Adrenal gland (tissue), 12 donors: ENCODE data around the gene SPCS3. TPM values are rescaled to one million over a fixed set of nuclear protein-coding genes. Genes with fewer than 3 reads are reported as not detected.

ENCODE experiments used
- DNase-seq, 7 donors: peaks; one replicate each; pipeline ENCODE4 v3.0.0-alpha.2; 2019 to 2020
- H3K27ac ChIP-seq, 5 donors: fragments of 200-600 bp; sonication (generic) in 4 of 5; 1 replicate in 3 of 5; 2 replicates in 2 of 5; pipeline versions ENCODE4 v1.5.1 to v1.8.0; 2016 to 2020; ENCODE audit warnings: mild to moderate bottlenecking in 1 of 5
- H3K27me3 ChIP-seq: fragments of 200-600 bp; 2 replicates; pipeline ENCODE4 v1.8.0; 2021
- H3K36me3 ChIP-seq, 2 donors: fragments of 200-600 bp; replicated peaks in 1 of 2; 1 replicate in 1 of 2; 2 replicates in 1 of 2; pipeline versions ENCODE4 v1.5.1 to v1.8.0; 2018 to 2022
- H3K4me1 ChIP-seq, 2 donors: fragments of 200-600 bp; replicated peaks in 1 of 2; 1 replicate in 1 of 2; 2 replicates in 1 of 2; pipeline versions ENCODE4 v1.5.1 to v1.8.0; 2018 to 2021
- H3K4me3 ChIP-seq, 4 donors: fragments of 200-600 bp; sonication (generic) in 3 of 4; one replicate each; pipeline ENCODE4 v1.5.1; 2016 to 2018
- H3K9me3 ChIP-seq, 3 donors: fragments of 200-600 bp; sonication (generic) in 1 of 3; replicated peaks in 1 of 3; 1 replicate in 2 of 3; 2 replicates in 1 of 3; pipeline versions ENCODE4 v1.5.1 to v1.8.0; 2016 to 2021
- CTCF ChIP-seq, 6 experiments: fragments of 450-650 bp in 4 of 6; fragments of 200-600 bp in 2 of 6; sonication (generic) in 1 of 6; IDR thresholded peaks; 1 replicate in 5 of 6; 2 replicates in 1 of 6; pipeline versions ENCODE4 v1.5.1 to v1.8.0; 2016 to 2021; ENCODE audit warnings: antibody characterized with exemption in 6 of 6, mild to moderate bottlenecking in 2 of 6, moderate library complexity in 1 of 6
- POLR2A ChIP-seq, 2 donors: fragments of 450-650 bp; IDR thresholded peaks; one replicate each; pipeline ENCODE4 v1.6.1; 2017; ENCODE audit warnings: antibody characterized with exemption in 2 of 2, mild to moderate bottlenecking in 2 of 2, moderate library complexity in 1 of 2
- WGBS, 4 donors: extraction: QIAGEN DNeasy Blood & Tissue Kit in 2 of 4; methylation state at CpG; one replicate each; pipeline versions ENCODE4 v1.1.5 to v1.1.7; 2013 to 2017; 5-methylcytosine and 5-hydroxymethylcytosine counted together
- intact Hi-C, 2 donors: fragments of 100-400 bp; cut with DNase I; formaldehyde crosslinking; loops; one replicate each; pipeline versions ENCODE4 v1.14.1 to v1.15.0; 2022 to 2023
- polyA plus RNA-seq, 3 donors: library from polyadenylated mRNA; stranded (reverse); fragments of 200-250 nt in 2 of 3; fragments of 350-450 nt in 1 of 3; fragmentation: Illumina TruSeq in 1 of 3; extraction: RNeasy Lipid Tissue Mini Kit (QIAGEN cat#74804) in 1 of 3; gene quantifications; one replicate each; pipeline ENCODE4 v1.2.3, GENCODE V29; 2013 to 2014
- total RNA-seq, 9 donors: library from RNA; depleted of rRNA in 4 of 9; stranded (reverse); fragments of >200 nt in 4 of 9; fragments of 120-200 nt in 1 of 9; fragmentation: NEBNext Ultra II Directional in 1 of 9; extraction: Animal tissue kit (Norgen Biotek cat#: 25700) in 1 of 9; gene quantifications; one replicate each; pipeline versions ENCODE4 v1.1.0 to v1.2.4, GENCODE V29; 2013 to 2023
- donor health status: healthy with polysubstance abuse.
- donor health status: Bipolar disorder and iron deficiency.
- donor health status: DM: yes; HTN: yes; CAD: no.
- donor health status: DM: no; HTN: no; CAD: no.
- donor health status: DM: no; HTN: no; CAD: no.
- donor health status: DM: yes; HTN: yes; CAD: no.

SPCS3 gene
- total and polyA plus RNA-seq, 12 donors, result 8.4 to 144 (median 49.1) TPM

DNA sequence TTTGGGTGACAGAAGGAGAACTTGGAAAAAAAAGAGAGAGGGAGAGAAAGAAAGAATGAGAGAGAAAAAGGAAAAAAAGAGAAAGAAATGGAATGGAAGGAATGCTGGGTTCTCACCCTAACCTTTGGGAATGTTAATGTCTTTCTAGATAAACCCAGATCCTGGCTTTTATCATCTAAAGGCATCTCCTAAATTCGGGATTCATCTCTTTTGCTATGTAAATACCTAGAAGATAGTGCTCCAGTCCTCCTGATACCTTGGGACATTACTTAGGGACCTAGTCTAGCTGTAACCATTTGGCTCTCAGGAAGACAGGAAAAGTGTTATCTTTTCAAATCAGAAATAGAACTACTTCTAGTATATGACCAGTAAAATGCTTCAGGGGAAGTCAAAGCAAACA lies 15.8 kb upstream of the SPCS3 start:
- H3K4me3 ChIP-seq, result no peak overlapping the region
- H3K4me1 ChIP-seq, result no peaks in the 10 kb centered on the region
- DNase-seq, result no peak
- no peaks in the 10 kb centered on the region for H3K36me3 ChIP-seq
- WGBS, 4 donors, result 0 to 21% (median 14%) methylated on average over 1 of the region's 1 CpG
- intact Hi-C loops, result no loop called here
- no peaks in the 10 kb centered on the region for H3K9me3 ChIP-seq
- H3K27ac ChIP-seq, result no peak overlapping the region
- peaks cover 5% of the 10 kb centered on the region for H3K27me3 ChIP-seq
- no peak for TF ChIP-seq POLR2A (IDR thresholded peaks at IDR 0.05)
- TF ChIP-seq CTCF (IDR thresholded peaks at IDR 0.05), result no peak

DNA sequence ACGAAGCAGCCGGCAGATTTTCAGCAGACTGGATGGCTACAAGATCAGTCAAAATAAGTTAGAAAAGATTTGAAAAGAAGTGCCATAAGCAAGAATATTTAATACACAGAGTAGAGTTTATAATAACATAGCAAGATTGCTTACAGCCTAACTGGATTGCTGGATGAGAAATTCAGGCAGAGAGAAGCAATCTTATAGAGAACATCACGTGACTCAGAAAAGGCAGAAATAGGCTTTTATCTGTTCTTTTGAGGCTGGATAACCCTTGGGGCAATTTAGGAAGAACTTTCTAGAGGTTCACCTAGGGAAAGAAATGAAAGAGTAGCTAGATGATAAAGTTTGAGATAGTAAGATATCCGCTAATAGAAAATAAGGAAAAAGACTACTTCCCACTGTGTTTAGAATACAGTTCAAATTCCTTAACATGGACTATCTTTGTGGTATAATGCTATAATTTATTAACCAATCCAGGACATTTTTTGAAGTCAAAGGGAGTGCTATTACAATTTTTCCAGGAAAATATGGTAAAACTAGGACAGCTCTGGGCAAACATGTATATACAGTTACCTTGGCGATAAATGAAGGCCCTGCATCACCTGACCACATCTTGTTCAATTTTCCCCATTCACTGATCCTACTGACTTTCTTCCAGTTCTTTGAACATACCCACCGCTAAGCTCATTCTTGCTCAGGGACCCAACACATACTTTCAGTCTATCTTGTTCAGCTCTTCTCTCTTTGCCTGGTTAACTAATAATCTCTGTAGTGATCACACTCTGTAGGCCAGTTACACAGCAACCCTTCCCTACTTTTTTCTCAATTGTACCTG lies 12.7 kb upstream of the SPCS3 start:
- WGBS, 4 donors, result 69 to 76% (median 75%) methylated on average over 6 of the region's 6 CpGs
- intact Hi-C loops, result no loop called here
- H3K36me3 ChIP-seq, result no peaks in the 10 kb centered on the region
- H3K4me1 ChIP-seq, result no peaks in the 10 kb centered on the region
- TF ChIP-seq CTCF (IDR thresholded peaks at IDR 0.05) (no peak), POLR2A (IDR thresholded peaks at IDR 0.05) (no peak)
- no peak overlapping the region for H3K4me3 ChIP-seq
- H3K9me3 ChIP-seq, result no peaks in the 10 kb centered on the region
- H3K27me3 ChIP-seq, result peaks cover 5% of the 10 kb centered on the region
- peak in 1 of 7 donors; percentile 4 for DNase-seq
- no peak overlapping the region for H3K27ac ChIP-seq

- H3K27ac ChIP-seq, result no peak overlapping the region
- DNase-seq, result no peak
- intact Hi-C loops, result no loop called here
- TF ChIP-seq POLR2A (IDR thresholded peaks at IDR 0.05), result no peak
- no peak for TF ChIP-seq CTCF (IDR thresholded peaks at IDR 0.05)
- H3K36me3 ChIP-seq, result no peaks in the 10 kb centered on the region
- 80 to 88% (median 83%) methylated on average over 5 to 6 of the region's 6 CpGs for WGBS, 4 donors
- H3K27me3 ChIP-seq, result peaks cover 5% of the 10 kb centered on the region
- no peaks in the 10 kb centered on the region for H3K4me1 ChIP-seq
- H3K4me3 ChIP-seq, result no peak overlapping the region
- H3K9me3 ChIP-seq, result no peaks in the 10 kb centered on the region
Measured at GRCh38 chr4:176307666-176307930, 12.2 kb upstream of the SPCS3 start.

- H3K27ac ChIP-seq, result no peak overlapping the region
- no peak for DNase-seq
- no peaks in the 10 kb centered on the region for H3K36me3 ChIP-seq
- WGBS, 4 donors, result 82 to 91% (median 85%) methylated on average over 3 of the region's 3 CpGs
- TF ChIP-seq CTCF (IDR thresholded peaks at IDR 0.05), result no peak
- no peak for TF ChIP-seq POLR2A (IDR thresholded peaks at IDR 0.05)
- H3K27me3 ChIP-seq, result no peaks in the 10 kb centered on the region
- H3K9me3 ChIP-seq, result no peaks in the 10 kb centered on the region
- intact Hi-C loops, result no loop called here
- H3K4me3 ChIP-seq, result no peak overlapping the region
- H3K4me1 ChIP-seq, result no peaks in the 10 kb centered on the region
Measured at GRCh38 chr4:176308441-176308840, 11.3 kb upstream of the SPCS3 start.
